OCI-LY3 (cell line): Measurements from ENCODE around the gene RFNG.

ENCODE experiments used
- EZH2phosphoT487 ChIP-seq: fragments of 200-600 bp; shearing (Covaris generic); IDR thresholded peaks from 2 replicates; pipeline ENCODE4 v1.6.1; 2018; ENCODE audit warnings: antibody characterized with exemption, mixed run types, low read depth
- TF ChIP-seq, protein P1 (sequence below): fragments of 200-600, 300-600 bp; sonication (generic); IDR thresholded peaks from 2 replicates; pipeline ENCODE4 v1.5.1; 2014; ENCODE audit warnings: antibody characterized with exemption, low read length, low read depth

GRCh38 chr17:82060001-82060380 lies 8.4 kb upstream of the RFNG start:
- TF ChIP-seq, protein P1, sequence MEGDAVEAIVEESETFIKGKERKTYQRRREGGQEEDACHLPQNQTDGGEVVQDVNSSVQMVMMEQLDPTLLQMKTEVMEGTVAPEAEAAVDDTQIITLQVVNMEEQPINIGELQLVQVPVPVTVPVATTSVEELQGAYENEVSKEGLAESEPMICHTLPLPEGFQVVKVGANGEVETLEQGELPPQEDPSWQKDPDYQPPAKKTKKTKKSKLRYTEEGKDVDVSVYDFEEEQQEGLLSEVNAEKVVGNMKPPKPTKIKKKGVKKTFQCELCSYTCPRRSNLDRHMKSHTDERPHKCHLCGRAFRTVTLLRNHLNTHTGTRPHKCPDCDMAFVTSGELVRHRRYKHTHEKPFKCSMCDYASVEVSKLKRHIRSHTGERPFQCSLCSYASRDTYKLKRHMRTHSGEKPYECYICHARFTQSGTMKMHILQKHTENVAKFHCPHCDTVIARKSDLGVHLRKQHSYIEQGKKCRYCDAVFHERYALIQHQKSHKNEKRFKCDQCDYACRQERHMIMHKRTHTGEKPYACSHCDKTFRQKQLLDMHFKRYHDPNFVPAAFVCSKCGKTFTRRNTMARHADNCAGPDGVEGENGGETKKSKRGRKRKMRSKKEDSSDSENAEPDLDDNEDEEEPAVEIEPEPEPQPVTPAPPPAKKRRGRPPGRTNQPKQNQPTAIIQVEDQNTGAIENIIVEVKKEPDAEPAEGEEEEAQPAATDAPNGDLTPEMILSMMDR, result no peak
- TF ChIP-seq EZH2phosphoT487, result no peak
